ENCODE data around the gene PHF13. TPM values are rescaled to one million over a fixed set of nuclear protein-coding genes. Genes with fewer than 3 reads are reported as not detected.
"Not testable (repeated sequence)": the region's sequence is repeated elsewhere in the genome, so short reads cannot be mapped to it uniquely, and the experiment has no call there.

PHF13 gene
- polyA plus RNA-seq, 1 donor from 2014 or later: 11.0 TPM

DNA sequence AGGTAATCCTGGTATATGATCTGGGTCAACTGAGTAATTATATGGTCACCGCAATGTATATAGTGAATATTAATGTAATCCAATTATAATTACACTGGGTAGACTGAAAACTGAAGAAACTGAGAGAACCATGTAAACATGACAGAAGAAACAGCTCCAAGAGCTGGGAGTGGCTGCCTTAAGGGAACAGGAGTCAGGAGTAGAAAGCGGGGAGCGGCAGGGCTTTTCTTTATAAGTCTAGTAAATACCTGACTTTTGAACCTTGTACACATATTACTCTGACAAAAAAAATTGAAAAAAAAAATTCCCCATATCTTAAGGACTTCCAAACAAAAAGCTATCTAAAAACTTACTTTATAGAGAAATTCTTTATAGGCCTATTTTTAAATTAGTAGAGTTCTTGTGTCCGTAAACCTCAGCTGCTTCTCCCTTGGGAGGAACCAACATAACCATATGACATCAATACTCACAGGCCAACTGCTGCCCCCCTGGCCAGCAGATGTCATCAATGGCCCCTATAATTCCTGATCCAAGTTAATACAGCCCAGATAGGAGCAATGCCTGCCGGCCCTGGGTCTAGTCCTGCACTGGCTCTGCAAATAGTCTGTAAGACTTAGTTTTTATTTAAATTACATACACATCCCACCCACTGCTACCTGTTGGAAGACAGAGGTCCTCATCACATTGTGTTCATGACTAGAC is 45.0 kb downstream of the PHF13 start:
- no peaks in the 10 kb centered on the region for H4K20me1 ChIP-seq (ENCODE audit: insufficient read depth)
- no peaks in the 10 kb centered on the region for H3K9me3 ChIP-seq (ENCODE audit: low read length)
- no peak overlapping the region for H3K27ac ChIP-seq (ENCODE audit: low read length)
- H3K9ac ChIP-seq (ENCODE audit: low read length): no peak overlapping the region
- no peaks in the 10 kb centered on the region for H3K27me3 ChIP-seq (ENCODE audit: insufficient read depth, low read depth, low read length)
- TF ChIP-seq MXI1 (conservative IDR thresholded peaks at IDR 0.05; ENCODE audit: poor library complexity, severe bottlenecking) (no peak), POLR2AphosphoS5 (IDR thresholded peaks at IDR 0.05) (no peak), RAD21 (conservative IDR thresholded peaks at IDR 0.05) (no peak), EZH2 (IDR thresholded peaks at IDR 0.05; ENCODE audit: borderline replicate concordance, insufficient read depth, low read length, poor library complexity, severe bottlenecking) (no peak), SMC3 (conservative IDR thresholded peaks at IDR 0.05; ENCODE audit: poor library complexity) (no peak), TAF1 (IDR thresholded peaks at IDR 0.05; ENCODE audit: low read depth) (no peak), EP300 (conservative IDR thresholded peaks at IDR 0.05; ENCODE audit: poor library complexity, severe bottlenecking) (no peak)
- TF ChIP-seq, protein P1, sequence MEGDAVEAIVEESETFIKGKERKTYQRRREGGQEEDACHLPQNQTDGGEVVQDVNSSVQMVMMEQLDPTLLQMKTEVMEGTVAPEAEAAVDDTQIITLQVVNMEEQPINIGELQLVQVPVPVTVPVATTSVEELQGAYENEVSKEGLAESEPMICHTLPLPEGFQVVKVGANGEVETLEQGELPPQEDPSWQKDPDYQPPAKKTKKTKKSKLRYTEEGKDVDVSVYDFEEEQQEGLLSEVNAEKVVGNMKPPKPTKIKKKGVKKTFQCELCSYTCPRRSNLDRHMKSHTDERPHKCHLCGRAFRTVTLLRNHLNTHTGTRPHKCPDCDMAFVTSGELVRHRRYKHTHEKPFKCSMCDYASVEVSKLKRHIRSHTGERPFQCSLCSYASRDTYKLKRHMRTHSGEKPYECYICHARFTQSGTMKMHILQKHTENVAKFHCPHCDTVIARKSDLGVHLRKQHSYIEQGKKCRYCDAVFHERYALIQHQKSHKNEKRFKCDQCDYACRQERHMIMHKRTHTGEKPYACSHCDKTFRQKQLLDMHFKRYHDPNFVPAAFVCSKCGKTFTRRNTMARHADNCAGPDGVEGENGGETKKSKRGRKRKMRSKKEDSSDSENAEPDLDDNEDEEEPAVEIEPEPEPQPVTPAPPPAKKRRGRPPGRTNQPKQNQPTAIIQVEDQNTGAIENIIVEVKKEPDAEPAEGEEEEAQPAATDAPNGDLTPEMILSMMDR (IDR thresholded peaks at IDR 0.05; ENCODE audit: poor library complexity, severe bottlenecking): no peak
- TF ChIP-seq, protein P2, sequence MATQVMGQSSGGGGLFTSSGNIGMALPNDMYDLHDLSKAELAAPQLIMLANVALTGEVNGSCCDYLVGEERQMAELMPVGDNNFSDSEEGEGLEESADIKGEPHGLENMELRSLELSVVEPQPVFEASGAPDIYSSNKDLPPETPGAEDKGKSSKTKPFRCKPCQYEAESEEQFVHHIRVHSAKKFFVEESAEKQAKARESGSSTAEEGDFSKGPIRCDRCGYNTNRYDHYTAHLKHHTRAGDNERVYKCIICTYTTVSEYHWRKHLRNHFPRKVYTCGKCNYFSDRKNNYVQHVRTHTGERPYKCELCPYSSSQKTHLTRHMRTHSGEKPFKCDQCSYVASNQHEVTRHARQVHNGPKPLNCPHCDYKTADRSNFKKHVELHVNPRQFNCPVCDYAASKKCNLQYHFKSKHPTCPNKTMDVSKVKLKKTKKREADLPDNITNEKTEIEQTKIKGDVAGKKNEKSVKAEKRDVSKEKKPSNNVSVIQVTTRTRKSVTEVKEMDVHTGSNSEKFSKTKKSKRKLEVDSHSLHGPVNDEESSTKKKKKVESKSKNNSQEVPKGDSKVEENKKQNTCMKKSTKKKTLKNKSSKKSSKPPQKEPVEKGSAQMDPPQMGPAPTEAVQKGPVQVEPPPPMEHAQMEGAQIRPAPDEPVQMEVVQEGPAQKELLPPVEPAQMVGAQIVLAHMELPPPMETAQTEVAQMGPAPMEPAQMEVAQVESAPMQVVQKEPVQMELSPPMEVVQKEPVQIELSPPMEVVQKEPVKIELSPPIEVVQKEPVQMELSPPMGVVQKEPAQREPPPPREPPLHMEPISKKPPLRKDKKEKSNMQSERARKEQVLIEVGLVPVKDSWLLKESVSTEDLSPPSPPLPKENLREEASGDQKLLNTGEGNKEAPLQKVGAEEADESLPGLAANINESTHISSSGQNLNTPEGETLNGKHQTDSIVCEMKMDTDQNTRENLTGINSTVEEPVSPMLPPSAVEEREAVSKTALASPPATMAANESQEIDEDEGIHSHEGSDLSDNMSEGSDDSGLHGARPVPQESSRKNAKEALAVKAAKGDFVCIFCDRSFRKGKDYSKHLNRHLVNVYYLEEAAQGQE (IDR thresholded peaks at IDR 0.05; ENCODE audit: borderline replicate concordance): no peak
- no peak overlapping the region for H3K4me2 ChIP-seq (ENCODE audit: low read length)
- no peaks in the 10 kb centered on the region for H3K9me2 ChIP-seq (ENCODE audit: insufficient read depth, low read length)
- no peak overlapping the region for H2AFZ ChIP-seq (ENCODE audit: low read depth, low read length)
- no peaks in the 10 kb centered on the region for H3K79me2 ChIP-seq (replicated peaks; ENCODE audit: insufficient read depth, low read length)
- H3K36me3 ChIP-seq (ENCODE audit: insufficient read depth, low read length): no peaks in the 10 kb centered on the region
- H3K4me3 ChIP-seq (ENCODE audit: low read length): no peak overlapping the region
- H3F3A ChIP-seq (ENCODE audit: insufficient read depth, low read length, poor library complexity, severe bottlenecking): no peaks in the 10 kb centered on the region

DNA sequence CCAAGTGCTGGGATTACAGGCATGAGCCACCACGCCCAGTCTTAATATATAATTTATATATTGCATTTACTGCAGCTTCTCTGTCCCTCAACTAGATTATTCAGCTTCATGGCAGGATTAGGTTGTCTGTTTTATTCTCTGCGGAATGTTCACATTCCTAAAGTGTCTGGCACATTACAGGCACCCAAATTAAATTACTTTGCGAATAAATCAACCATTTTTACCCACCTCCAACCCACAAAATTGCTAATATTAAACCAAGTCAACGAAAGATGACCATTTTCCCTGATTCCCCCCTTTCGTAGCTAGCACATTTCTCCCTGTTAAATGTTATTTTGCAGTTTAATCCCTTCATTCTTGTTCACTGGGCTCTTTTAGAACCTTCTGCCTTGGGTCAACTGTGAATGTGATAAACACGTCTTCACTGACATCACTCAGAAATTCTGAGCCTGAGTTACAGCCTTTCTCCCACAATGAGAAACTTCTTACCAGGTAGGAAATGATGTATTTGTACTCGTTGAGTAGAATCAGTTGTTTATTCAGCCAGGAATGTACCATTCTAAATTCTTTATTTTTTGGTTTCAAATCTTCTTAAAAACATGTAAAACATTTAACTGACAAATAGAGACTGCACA is 47.0 kb downstream of the PHF13 start:
- no peaks in the 10 kb centered on the region for H3K36me3 ChIP-seq (ENCODE audit: insufficient read depth, low read length)
- no peak overlapping the region for H3K9ac ChIP-seq (ENCODE audit: low read length)
- no peaks in the 10 kb centered on the region for H3K9me3 ChIP-seq (ENCODE audit: low read length)
- H4K20me1 ChIP-seq (ENCODE audit: insufficient read depth): no peaks in the 10 kb centered on the region
- no peak overlapping the region for H3K27ac ChIP-seq (ENCODE audit: low read length)
- H3K4me3 ChIP-seq (ENCODE audit: low read length): no peak overlapping the region
- TF ChIP-seq, protein P1 (IDR thresholded peaks at IDR 0.05; ENCODE audit: poor library complexity, severe bottlenecking): no peak
- TF ChIP-seq SMC3 (conservative IDR thresholded peaks at IDR 0.05; ENCODE audit: poor library complexity): no peak
- TF ChIP-seq, protein P2 (IDR thresholded peaks at IDR 0.05; ENCODE audit: borderline replicate concordance): no peak
- TF ChIP-seq TAF1 (IDR thresholded peaks at IDR 0.05; ENCODE audit: low read depth): no peak
- no peak for TF ChIP-seq EZH2 (IDR thresholded peaks at IDR 0.05; ENCODE audit: borderline replicate concordance, insufficient read depth, low read length, poor library complexity, severe bottlenecking)
- TF ChIP-seq EP300 (conservative IDR thresholded peaks at IDR 0.05; ENCODE audit: poor library complexity, severe bottlenecking): no peak
- no peak for TF ChIP-seq RAD21 (conservative IDR thresholded peaks at IDR 0.05)
- no peaks in the 10 kb centered on the region for H3F3A ChIP-seq (ENCODE audit: insufficient read depth, low read length, poor library complexity, severe bottlenecking)
- no peak overlapping the region for H2AFZ ChIP-seq (ENCODE audit: low read depth, low read length)
- H3K4me2 ChIP-seq (ENCODE audit: low read length): no peak overlapping the region
- H3K79me2 ChIP-seq (replicated peaks; ENCODE audit: insufficient read depth, low read length): no peaks in the 10 kb centered on the region
- no peaks in the 10 kb centered on the region for H3K9me2 ChIP-seq (ENCODE audit: insufficient read depth, low read length)
- H3K27me3 ChIP-seq (ENCODE audit: insufficient read depth, low read depth, low read length): no peaks in the 10 kb centered on the region

DNA sequence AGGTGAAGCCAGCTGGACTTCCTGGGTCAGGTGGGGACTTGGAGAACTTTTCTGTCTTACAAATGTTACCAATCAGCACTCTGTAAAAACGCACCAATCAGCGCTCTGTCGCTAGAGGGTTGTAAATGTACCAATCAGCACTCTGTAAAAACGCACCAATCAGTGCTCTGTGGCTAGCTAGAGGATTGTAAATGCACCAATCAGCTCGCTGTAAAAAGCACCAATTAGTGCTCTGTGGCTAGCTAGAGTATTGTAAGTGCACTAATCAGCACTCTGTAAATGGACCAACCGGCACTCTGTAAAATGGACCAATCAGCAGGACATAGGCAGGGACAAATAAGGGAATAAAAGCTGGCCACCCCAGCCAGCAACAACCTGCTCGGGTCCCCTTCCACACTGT is 48.9 kb downstream of the PHF13 start:
- H3K4me3 ChIP-seq (ENCODE audit: low read length); H3K4me2 ChIP-seq (ENCODE audit: low read length); H3K27ac ChIP-seq (ENCODE audit: low read length); H3K9ac ChIP-seq (ENCODE audit: low read length); H3F3A ChIP-seq (ENCODE audit: insufficient read depth, low read length, poor library complexity, severe bottlenecking); H3K9me3 ChIP-seq (ENCODE audit: low read length); H2AFZ ChIP-seq (ENCODE audit: low read depth, low read length); H3K36me3 ChIP-seq (ENCODE audit: insufficient read depth, low read length); H3K27me3 ChIP-seq (ENCODE audit: insufficient read depth, low read depth, low read length); H3K79me2 ChIP-seq (replicated peaks; ENCODE audit: insufficient read depth, low read length); H3K9me2 ChIP-seq (ENCODE audit: insufficient read depth, low read length); H4K20me1 ChIP-seq (ENCODE audit: insufficient read depth): not testable (repeated sequence)
